ENCODE data around the gene LCP1. TPM values are rescaled to one million over a fixed set of nuclear protein-coding genes. Genes with fewer than 3 reads are reported as not detected.

Gene LCP1
- total RNA-seq, 1 donor from 2014 or later = 5.3 TPM

DNA sequence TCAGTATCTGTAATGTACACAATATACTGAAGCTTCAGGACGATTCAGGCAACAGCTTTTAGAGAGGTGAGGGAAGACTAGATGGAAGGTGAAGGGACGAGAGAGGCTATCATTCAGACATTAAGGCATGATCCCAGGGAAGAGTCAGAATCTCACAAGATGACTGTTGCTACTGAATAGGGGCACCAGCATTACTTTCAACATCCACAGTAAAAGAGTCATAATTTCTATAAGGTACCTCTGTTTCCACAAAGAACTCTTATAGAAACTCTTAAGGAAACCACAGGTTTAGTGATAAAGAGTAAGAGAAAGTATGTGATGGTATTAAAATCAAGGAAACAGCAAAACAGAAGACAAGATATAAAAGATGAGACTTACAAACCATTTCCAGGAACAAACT lies 23.0 kb downstream of the LCP1 start:
- ATAC-seq = no peak

DNA sequence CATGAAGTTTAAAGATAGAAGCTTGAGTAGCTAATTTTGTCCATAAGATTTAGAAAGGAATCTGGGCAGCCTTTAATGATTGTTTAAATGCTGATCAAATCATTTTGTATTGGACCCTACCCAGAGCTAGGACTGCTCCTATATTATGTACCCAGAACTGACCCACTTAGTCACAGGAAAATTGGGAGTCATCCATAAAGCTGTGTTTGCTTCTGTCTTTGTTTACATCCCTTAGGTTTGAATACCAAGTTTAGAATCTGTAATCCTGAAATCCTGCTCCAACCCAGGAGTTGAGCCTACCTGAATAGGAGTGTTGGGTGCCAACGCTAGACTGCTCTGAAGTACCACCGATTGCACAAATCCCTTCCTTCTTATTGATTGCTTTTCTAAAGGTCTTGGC lies 23.8 kb downstream of the LCP1 start:
- no peak for ATAC-seq

DNA sequence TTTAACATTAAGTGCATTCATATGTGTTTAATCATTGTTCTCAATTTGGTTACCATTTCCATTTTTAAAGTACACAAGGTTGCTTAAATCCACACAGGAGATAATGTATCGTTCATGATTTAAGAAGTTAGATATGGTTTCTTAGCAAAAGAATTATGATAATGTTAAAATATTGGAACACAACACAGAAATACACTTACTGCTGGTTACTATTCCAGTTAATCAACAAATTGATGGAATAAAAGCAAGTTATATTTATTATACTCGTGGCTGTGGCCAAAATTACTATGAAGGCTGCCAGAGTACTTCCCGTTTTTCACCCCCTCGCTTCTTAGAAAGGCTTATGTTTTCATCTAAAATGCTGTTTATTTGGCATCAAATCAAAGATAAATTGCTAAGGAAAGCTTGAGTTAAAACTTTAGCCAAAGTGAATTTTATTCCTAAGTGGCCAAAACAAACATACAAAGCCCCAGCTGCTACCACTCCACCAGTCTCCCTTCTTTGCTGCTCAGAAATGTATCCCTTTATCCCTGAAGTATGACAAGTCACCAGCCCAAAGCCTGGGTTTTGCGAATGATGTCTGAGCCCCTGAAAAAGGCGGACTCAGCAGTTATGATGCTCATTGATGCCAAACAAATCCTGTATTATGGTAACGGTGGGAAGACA lies 27.7 kb downstream of the LCP1 start:
- ATAC-seq = no peak

DNA sequence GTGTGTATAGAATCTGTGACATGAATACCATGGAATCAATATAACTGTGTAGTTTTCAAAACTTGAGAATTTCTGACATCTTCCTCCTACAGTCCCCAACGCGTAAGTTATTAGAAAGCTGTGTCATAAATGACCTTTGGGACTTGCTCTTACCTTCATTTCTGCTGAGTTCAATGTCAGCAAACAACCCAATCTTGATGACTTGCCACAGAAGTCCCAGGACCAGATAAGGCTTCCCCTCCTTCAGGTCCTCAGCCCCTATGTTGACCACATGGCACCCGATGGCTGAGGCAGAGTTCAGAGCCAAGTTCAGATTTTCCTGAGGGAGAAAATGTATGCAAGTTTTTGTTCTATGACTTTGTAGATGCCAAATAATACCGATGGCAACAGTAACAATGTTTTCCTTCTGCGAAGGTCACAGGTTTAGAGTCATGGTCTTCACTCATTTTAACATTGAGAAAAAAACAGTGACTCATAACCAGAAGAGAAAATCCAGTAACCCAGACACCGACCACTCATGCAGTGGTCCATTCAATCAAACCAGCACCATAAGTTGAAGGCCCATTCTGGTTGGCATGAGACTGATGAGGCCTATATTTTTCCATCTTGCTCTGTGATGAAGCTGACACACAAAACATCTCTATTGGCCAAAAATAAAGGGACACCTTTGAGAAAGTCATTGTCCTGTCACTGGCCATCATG lies 29.2 kb downstream of the LCP1 start:
- no peak for ATAC-seq

DNA sequence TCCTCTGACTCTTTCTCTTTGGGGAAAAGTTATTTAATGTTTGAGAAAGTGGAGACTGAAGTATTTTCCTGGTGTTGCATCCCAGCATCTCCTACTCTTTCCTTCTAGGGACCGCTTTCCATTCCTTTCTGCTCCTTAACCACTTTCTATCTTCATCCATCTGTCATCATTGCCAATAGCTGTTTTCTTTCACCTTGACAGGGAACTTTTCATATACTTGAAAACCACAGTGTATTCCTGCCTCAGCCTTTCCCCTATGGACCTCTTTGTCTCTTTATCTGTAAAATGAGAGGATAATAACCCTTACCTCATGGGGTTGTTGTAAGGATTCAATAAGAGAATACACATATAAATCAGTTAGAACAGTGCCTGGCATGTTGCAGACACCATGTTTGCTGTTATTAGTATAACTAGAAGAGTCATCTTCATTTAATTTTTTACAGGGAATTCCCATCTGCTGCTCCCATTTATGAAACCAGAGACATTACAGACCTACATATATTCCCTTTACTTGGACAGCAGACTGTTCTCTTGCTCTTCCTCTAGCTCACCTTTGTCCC lies 31.8 kb downstream of the LCP1 start:
- no peak for ATAC-seq

DNA sequence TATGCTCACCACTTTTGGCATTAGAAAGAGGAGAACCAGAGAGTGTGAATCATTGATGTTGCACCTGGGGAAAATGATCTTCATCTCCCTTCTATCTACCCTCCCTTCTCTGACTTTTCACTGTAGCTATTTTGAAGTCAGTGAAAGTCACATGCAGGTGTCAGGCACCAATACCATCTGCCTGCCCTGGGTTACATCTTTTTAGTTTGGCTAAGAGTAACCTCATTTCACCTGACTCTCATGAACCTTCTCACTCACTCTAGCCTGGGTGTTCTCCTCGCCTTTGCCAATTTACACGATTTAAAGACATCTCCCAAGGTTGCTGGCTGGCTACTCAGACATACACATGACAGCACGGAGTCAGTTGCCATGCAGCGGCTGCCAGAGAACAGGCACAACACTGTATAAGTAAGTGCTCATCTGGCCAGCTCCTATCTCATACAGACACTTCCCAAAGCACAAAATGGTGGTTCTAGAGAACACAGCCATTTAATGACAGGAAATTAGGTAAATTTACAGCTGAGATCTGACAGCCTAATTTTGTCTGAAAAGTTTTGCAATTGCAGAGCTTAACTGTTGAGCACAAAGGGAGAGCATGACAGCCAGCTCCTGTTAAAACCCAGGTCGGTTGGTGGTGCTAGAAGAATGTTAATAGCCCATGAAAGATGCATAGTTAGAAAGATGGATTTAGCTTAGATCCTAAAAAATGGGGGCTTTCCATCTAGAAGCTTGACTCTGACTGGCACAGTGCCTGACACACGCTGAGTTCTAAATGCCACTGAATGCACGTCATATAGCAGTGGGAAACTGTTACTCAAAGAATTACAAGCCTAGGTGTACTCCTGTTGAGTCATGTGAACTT lies 32.5 kb downstream of the LCP1 start:
- no peak for ATAC-seq

DNA sequence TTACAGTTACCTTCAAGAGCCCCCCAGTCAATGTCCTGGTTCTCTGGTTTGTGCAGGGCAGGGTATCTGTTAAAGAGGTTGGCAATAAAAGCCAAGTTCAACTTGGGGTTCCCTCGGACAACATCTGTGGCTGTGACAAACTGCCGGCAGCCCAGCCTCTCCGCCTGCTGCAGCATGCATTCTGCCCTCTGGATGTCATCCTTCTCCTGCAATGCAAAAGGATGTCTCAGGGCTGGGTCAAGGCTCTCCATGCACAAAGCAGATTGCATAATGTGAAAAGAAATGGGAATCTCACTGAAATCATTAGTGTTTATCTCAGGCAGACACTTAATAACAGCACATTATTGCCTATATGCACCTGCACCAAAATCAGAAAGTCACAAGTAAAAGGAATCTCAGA lies 35.1 kb downstream of the LCP1 start:
- ATAC-seq = no peak

DNA sequence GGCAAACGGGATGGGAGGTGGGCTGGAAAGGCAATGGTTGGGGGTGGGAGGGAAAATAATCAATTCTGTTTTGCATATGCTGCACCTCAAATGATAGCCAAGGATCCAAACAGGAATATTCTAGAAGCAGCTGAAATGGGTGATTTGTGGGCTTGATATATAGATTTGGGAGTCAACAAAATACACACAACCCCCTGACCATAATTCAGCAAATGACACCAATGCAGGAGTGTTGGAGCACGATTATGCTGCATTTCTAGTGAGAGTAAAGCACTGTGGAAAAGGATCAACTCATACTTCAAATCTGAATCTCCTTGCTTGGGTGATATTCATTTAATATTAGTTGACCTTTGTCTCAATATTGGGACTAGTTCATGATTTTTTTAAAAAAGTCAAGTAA lies 36.0 kb downstream of the LCP1 start:
- no peak for ATAC-seq

DNA sequence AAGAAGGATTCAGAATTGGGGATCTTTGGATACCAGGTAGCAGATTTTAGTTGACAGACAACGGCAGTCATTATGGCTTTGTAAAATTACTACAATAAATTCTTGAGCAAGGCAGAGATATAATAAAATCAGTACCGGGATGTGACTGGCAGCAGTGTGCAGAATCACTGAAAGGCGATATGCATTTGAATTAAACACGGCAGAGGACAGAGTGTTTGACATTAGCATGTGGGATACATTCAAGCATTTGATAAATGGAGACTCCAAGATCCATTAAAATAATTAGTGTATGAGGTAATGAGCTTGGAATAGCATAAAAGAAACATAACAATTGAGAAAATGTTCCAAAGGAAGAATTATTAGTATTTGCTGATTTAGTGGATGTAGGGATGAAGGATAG lies 36.8 kb downstream of the LCP1 start:
- no peak for ATAC-seq

DNA sequence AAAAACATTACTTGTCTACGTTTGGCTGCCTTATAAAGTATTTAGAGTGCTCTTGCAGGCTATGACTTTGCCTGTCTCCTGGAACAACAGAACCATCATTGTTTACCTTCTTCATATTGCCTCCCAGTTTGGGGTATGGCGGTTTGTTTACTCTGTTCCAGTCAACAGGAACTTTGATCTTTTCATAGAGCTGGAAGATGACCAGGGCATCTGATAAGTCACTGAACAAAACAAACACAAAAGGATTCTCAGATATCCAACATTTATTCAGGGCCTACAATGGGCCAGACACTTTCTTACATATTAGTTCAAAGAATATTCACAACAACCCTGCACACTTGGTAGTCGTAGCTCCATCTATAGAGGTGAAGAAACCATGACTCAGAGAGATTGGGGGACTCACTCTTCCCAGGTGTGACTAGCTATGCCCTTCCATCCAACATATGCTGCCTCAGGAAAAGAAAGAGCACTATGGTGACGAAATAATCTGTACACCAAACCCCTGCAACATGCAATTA lies 38.7 kb downstream of the LCP1 start:
- no peak for ATAC-seq

DNA sequence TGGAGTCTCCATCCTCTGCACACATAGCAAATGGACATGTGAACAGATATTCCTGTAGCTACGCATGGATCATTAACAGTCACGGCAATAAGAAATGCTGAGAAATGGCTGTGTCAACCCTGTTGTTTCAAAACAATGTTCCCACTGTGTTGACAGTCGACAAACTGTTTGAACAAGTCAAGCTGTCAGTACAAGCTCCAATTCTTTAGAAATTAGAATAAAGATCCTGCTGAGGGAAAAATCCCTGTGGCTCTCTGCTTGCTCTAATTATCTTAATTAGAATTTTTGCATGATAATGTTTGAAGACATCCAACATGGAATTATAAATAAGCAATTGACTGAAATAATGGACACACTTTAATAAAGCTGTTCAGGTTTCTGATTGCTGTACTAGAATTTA lies 39.2 kb downstream of the LCP1 start:
- no peak for ATAC-seq

DNA sequence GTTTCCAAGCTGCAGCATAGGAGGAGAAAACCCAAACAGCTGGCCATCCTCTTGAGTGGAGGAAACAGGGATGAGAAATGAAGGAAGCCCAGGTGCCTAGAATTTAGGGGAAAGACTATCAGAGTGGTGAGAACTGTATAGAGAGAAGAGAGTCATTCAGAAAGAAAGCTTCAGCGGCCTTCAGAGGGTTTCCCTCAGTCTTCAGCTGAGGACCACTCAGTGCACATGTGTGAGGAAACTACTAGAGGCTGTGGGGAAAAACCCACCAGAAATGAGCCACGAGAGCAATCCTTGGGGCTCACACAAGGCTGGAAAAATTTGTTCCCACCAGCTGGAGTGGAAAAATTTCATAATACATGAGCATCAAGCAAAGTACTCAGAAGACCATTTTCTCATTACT lies 41.9 kb downstream of the LCP1 start:
- no peak for ATAC-seq

DNA sequence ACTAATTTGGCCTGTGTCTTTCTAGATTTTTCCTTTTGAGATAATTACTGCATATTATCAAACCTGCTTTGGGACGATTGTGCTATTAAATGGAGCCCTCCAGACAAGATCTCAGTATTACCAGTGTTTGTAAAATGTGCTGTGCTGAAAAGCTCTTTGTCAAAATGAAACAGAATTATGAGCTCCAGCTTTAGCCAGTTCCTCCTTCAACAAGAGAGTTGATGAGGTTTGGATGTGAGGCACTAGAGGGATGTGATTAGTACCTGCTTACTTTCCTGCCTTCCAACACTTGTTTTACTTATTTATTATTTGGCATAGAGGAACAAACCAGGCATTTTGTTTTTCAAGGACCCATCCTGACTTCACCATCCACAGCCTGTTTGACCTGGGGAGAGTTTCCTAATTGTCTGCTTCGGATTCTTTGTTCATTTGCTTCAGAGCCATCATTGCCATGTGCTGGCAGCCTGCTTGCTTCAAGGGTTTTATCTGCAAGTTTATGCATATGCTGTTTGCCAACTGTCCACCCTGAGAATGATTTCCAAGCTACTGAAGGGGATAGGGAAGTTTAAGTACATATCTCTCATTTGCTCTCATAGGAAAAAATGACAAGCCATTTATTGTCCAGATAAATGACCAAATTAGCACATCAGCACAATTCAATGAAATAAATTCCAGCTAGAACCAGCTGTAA lies 44.2 kb downstream of the LCP1 start:
- no peak for ATAC-seq

DNA sequence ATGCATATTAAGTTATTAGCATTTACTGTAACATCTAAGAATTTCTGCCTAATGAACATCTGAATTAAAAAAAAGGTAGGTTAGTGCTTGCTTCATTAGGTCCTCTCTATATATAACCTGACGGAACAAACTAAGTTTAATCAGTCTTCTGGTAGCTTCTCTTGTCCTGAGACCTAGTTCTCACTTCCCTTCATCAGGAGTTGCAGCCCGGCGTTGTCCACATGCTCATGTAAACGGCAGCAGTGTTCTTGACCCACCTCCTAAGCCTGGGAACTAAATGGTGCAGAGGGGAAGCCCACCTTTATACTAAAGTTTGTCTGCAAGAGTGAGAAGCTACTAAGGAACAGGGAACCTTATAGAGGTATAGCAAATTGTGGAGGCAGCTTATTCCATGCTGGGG lies 45.3 kb downstream of the LCP1 start:
- no peak for ATAC-seq

DNA sequence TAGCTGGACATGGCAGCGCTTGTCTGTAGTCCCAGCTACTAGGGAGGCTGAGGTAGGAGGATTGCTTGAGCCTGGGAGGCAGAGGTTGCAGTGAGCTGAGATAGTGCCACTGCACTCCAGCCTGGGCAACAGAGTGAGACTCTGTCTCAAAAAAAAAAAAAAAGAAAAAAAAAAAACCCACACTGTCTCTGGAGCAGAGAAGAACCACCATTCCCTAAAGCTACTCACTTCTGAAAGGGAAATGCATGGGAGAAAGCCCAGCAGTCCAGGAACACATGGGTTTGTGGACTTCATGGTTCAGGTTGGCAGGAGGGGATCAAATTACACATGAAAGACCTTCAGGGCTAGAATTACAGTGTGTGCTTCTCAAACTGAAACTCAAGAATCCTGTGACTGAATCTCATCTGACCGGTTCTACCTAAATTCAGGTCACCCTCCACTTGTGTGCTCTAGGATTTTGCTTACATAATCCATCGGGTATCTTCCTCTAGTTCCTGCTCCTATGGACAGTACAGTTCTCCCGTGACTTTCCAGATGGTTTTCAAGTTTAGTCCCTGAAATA lies 46.9 kb downstream of the LCP1 start:
- peak; percentile 91 for ATAC-seq

DNA sequence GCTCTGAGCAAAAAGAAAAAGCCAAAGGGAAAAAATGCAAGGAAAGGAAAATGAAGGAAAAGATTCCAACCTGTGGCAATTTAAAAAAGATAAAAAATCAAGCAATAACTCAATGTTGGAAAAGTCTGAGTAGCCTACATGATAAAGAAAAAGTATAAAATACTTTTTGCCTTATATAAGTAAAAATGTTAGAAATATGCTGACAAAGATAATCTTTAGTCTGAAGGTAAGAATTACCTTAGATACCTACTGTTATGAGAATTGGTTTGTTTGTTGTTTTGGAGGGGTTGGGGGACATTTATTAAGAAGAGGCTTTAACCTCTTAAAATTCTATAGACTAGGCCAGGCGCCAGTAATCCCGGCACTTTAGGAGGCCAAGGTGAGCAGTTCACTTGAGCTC lies 47.5 kb downstream of the LCP1 start:
- no peak for ATAC-seq

DNA sequence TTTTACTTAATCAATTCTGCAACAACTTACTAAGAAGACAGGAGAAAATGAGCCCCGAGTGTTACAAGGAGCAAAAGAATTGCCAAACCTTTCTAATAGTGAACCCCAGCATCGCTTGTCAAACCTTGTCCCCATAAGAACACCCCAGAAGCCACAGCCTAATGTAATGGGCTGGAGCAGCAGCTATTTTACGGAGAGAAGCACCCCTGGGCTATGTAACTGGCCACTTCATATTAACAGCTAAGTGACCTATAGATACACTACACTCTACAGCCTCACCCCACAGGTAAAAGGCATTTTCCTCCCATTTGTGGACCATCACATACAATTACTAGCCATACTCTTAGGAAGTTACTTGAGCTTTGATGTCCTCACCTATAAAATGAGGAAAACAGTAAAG lies 49.9 kb downstream of the LCP1 start:
- ATAC-seq = no peak

DNA sequence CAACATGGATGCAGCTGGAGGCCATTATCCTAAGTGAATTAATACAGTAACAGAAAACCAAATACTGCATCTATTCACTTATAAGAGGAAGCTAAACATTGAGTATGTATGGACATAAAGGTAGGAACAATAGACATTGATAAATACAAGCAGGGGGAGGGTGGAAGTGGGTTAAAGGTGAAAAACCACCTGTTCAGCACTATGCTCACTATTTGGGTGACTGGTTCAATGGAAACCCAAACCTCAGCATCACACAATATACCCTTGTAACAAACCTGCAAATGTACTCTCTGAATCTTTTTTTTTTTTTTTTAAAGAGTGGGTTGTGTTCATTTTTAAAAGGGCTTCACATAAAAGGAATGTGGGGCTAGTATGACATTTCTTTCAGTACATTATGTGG lies 50.3 kb downstream of the LCP1 start:
- no peak for ATAC-seq

DNA sequence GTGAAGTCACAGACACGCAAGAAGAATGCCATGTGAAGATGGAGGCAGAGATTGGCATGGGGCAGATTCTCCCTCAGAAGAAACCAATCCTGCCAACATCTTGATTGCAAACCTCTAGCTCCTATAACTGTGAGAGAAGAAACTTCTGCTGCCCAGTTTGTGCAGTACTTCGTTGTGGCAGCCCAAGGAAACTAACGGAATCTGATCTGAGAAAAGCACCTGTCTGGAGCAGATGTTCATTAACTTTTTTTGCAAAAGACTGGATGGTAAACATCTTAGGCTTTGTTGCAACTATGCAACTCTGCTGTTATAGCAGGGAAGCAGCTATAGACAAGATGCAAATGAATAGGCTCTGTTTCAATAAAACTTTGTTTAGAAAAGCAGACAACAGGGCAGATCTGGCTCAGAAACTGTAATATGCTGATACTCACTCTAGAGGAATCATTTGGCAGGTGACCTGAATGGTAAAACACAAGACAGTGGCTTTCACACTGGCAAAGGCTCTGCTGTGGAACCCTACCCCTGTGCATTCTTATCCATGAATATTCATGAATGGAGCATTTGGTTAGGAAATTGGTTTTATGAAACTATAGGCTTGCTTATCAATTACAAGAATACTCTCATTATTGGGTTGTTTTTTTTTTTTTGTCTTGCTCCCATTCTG lies 51.9 kb downstream of the LCP1 start:
- ATAC-seq = no peak

DNA sequence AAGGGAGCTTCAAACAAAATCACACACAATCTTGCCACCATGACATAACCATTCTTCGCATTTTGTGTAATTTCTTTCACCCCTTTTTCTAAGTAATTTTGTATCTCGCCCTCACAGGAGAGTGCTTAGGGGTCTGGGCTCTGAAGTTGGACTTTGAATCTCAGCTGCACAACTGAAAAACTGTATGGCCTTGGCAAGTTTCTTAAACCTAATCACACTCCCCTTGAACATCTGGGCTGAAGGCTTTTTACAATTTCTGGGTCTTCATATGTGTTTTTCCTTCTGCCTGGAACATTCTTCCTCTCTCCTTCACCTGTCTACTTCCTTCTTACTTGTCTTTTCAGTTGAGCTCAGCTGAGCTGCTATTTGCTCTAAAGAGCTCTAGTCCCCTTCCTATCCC lies 52.9 kb downstream of the LCP1 start:
- ATAC-seq = no peak

DNA sequence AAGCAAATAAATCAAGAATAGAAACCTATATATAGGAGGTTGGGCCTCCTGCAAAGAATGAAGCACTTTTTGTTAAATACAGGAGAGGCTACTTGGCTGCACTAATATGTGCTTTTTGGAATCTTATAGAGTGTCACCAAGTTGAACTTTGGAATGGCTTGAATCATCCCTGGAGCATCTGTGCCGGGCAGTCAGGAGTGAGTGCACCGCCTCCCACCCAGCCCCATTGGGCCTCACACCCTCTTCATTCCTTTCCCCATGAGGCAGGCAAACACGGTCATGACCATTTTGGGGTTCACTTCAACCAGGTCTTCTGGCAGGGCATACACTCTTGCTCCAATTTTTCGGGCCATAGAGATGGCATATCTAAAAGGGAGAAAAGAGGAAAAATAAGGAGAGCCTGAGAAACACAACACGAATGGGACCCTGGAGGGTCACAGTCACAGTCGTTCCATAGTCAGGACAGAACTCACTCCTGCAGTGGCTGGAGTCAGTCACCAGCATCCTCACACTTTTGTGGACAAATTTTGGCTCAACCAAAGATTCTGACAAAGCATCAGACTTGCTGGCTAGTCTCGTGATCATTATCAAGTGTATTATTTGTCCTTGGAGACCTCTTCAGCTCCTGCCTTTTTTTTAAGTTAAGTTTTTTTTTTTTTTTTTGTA lies 54.5 kb downstream of the LCP1 start:
- ATAC-seq = no peak

Data from esophagus mucosa (tissue), 1 donor.